Superior temporal gyrus (tissue), 1 donor: Measurements from ENCODE around the gene FITM1.

Experiments used
- DNase-seq: peaks from one replicate; pipeline ENCODE4 v3.0.0-alpha.2; 2016; ENCODE audit errors: extremely low spot score

Gene FITM1

GRCh38 chr14:24119691-24120090 lies 10.8 kb upstream of the FITM1 start:
- no peak for DNase-seq

- no peak for DNase-seq
Measured at GRCh38 chr14:24121210-24121609, 9.2 kb upstream of the FITM1 start.

GRCh38 chr14:24122416-24122815 lies 8.0 kb upstream of the FITM1 start:
- no peak for DNase-seq

- DNase-seq, result no peak
Measured at GRCh38 chr14:24122898-24123297, 7.6 kb upstream of the FITM1 start.

- no peak for DNase-seq
Measured at GRCh38 chr14:24123424-24124417, 6.7 kb upstream of the FITM1 start.

- no peak for DNase-seq
Measured at GRCh38 chr14:24126939-24127338, 3.5 kb upstream of the FITM1 start.

- no peak for DNase-seq
Measured at GRCh38 chr14:24127673-24128072, 2.8 kb upstream of the FITM1 start.

GRCh38 chr14:24129410-24129998 lies 955 bp upstream of the FITM1 start:
- DNase-seq, result no peak

- DNase-seq, result no peak
Measured at GRCh38 chr14:24130717-24131548, 474 bp downstream of the FITM1 start.

- DNase-seq, result no peak
Measured at GRCh38 chr14:24131549-24131966, 1.1 kb downstream of the FITM1 start.

GRCh38 chr14:24132061-24132685 lies 1.7 kb downstream of the FITM1 start:
- DNase-seq, result no peak

- no peak for DNase-seq
Measured at GRCh38 chr14:24132976-24133375, 2.5 kb downstream of the FITM1 start.

- DNase-seq, result no peak
Measured at GRCh38 chr14:24133735-24134134, 3.3 kb downstream of the FITM1 start.

GRCh38 chr14:24135584-24135833 lies 5.0 kb downstream of the FITM1 start:
- DNase-seq, result peak; percentile 17

GRCh38 chr14:24135834-24136683 lies 5.6 kb downstream of the FITM1 start, which contains the start of gene PSME1:
Gene PSME1, plus strand, starts transcription at chr14:24136194. Its CDS starts 69 bp downstream, at chr14:24136263.
- DNase-seq, result peak; percentile 86

GRCh38 chr14:24136684-24137528 lies 6.4 kb downstream of the FITM1 start:
- no peak for DNase-seq

- no peak for DNase-seq
Measured at GRCh38 chr14:24137529-24138395, 7.3 kb downstream of the FITM1 start.

GRCh38 chr14:24138396-24139271 lies 8.2 kb downstream of the FITM1 start:
- DNase-seq, result no peak
